Esophagus squamous epithelium (tissue), 4 donors: Measurements from ENCODE around the gene EVA1C.
"Not testable (repeated sequence)": the region's sequence is repeated elsewhere in the genome, so short reads cannot be mapped to it uniquely, and the experiment has no call there.

Experiments used
- CTCF ChIP-seq, 6 experiments: fragments of 450-650 bp in 4 of 6; fragments of 200-600 bp in 2 of 6; sonication (generic) in 2 of 6; IDR thresholded peaks; one replicate each; pipeline ENCODE4 v1.5.1; 2016 to 2019; ENCODE audit warnings: antibody characterized with exemption in 6 of 6, mild to moderate bottlenecking in 4 of 6, moderate library complexity in 4 of 6
- POLR2A ChIP-seq, 4 donors: fragments of 450-650 bp; IDR thresholded peaks; one replicate each; pipeline ENCODE4 v1.6.1; 2017; ENCODE audit warnings: antibody characterized with exemption in 4 of 4, mild to moderate bottlenecking in 4 of 4, moderate library complexity in 3 of 4

DNA sequence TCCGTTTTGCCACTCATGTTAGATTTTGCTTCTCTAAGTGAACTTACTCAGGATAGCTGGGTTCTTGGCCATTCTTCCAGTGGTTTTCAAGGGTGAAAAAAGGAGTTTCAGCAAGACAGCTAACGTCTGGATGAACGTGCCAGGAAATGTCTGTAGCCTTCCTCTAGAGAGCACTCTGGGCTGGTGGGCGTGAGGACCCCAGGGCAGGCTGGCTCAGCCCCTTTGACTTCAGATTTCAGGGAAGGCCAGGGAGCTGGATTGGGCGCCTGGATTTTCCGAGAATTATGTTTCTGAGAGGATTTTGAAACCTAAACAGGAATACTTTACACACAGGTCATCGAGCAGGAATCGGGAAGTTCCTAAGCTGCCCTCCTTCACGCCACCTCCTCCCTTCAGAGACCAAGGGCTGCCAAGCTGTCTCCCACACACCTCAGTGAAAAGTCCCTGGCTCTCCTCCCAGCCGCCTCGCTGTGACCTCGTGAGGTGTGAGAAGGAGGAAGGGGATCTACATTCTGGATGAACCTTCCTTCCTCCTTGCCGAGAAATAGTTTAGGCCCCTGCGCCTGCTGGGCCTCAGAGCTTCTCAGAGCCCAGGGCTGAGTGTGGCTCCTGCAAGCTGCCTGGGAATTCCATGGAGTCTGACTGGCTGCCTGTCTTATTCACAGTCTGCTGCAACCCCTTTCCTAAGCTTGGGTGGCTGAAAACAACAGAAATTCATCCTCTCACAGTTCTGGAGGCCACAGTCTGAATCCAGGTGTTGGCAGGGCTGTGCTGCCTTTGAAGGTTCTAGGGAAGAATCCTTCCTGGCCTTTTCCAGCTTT lies 38.6 kb downstream of the EVA1C start:
- TF ChIP-seq CTCF, POLR2A (IDR thresholded peaks at IDR 0.05): not testable (repeated sequence)
